K562 (cell line): ENCODE data around the gene ALG14. TPM values are rescaled to one million over a fixed set of nuclear protein-coding genes. Genes with fewer than 3 reads are reported as not detected.

Experiments
- CBFA2T3 ChIP-seq: fragments of 450-650 bp; IDR thresholded peaks from 2 replicates; pipeline ENCODE4 v1.6.1; 2017
- CLOCK ChIP-seq: fragments of 250-450 bp; sonication (Bioruptor Pico); IDR thresholded peaks from 2 replicates; pipeline ENCODE4 v1.4.0; 2020; ENCODE audit warnings: mild to moderate bottlenecking, moderate library complexity, borderline replicate concordance
- CREB3 ChIP-seq: fragments of 450-650 bp; conservative IDR thresholded peaks from 2 replicates; pipeline ENCODE4 v1.6.1; 2016; ENCODE audit warnings: missing genetic modification characterization, low read depth, mild to moderate bottlenecking, missing compliant biosample characterization, moderate library complexity
- CTBP1 ChIP-seq: fragments of 450-650 bp; IDR thresholded peaks from 2 replicates; pipeline ENCODE4 v1.6.1; 2016; ENCODE audit warnings: borderline replicate concordance
- DDX20 ChIP-seq: fragments of 450-650 bp; IDR thresholded peaks from 2 replicates; pipeline ENCODE4 v1.6.1; 2016; ENCODE audit warnings: missing genetic modification characterization, low read depth, mild to moderate bottlenecking, missing compliant biosample characterization, moderate library complexity
- E2F1 ChIP-seq: sonication (generic); formaldehyde crosslinking; IDR thresholded peaks from 2 replicates; pipeline ENCODE4 v1.8.1; 2023; ENCODE audit warnings: mild to moderate bottlenecking, missing genetic modification reagents, moderate library complexity
- ELK1 ChIP-seq: sonication (generic); formaldehyde crosslinking; IDR thresholded peaks from 2 replicates; pipeline ENCODE4 v1.8.1; 2022; ENCODE audit warnings: missing genetic modification reagents
- MTA2 ChIP-seq: fragments of 450-650 bp; IDR thresholded peaks from 2 replicates; pipeline ENCODE4 v1.6.1; 2016; ENCODE audit warnings: low read depth
- PKNOX1 ChIP-seq: fragments of 450-650 bp; IDR thresholded peaks from 2 replicates; pipeline ENCODE4 v1.6.1; 2016
- PML ChIP-seq: IDR thresholded peaks from 2 replicates; pipeline ENCODE4 v1.6.1; 2012; ENCODE audit warnings: low read length, inconsistent platforms
- POLR2AphosphoS5 ChIP-seq: IDR thresholded peaks from 2 replicates; pipeline ENCODE4 v1.6.1; 2011; ENCODE audit warnings: mild to moderate bottlenecking, low read depth, low read length, moderate library complexity; ENCODE audit not compliant: control insufficient read depth, insufficient read depth
- RBM14 ChIP-seq: fragments of 200-400 bp; formaldehyde crosslinking; IDR thresholded peaks from 2 replicates; pipeline ENCODE4 v1.6.1; 2018; ENCODE audit warnings: low read depth, mild to moderate bottlenecking, low read length, moderate library complexity, borderline replicate concordance; ENCODE audit not compliant: insufficient read depth
- SFPQ ChIP-seq: fragments of 200-400 bp; formaldehyde crosslinking; IDR thresholded peaks from 2 replicates; pipeline ENCODE4 v1.6.1; 2017; ENCODE audit warnings: mild to moderate bottlenecking, low read depth, low read length, moderate library complexity
- SNRNP70 ChIP-seq: fragments of 200-400 bp; formaldehyde crosslinking; optimal IDR thresholded peaks from 2 replicates; pipeline ENCODE3; 2017; ENCODE audit warnings: low read depth, low read length
- STAG1 ChIP-seq: sonication (generic); formaldehyde crosslinking; IDR thresholded peaks from 2 replicates; pipeline ENCODE4 v1.5.0; 2020; ENCODE audit warnings: missing genetic modification reagents, borderline replicate concordance
- TAL1 ChIP-seq: fragments of 450-650 bp; IDR thresholded peaks from 2 replicates; pipeline ENCODE4 v1.6.1; 2016; ENCODE audit warnings: mild to moderate bottlenecking
- TCF3 ChIP-seq: sonication (generic); formaldehyde crosslinking; IDR thresholded peaks from 2 replicates; pipeline ENCODE4 v1.4.0; 2020; ENCODE audit warnings: mild to moderate bottlenecking, missing genetic modification reagents
- TCF7 ChIP-seq: sonication (generic); IDR thresholded peaks from 2 replicates; pipeline ENCODE4 v1.6.1; 2016; ENCODE audit warnings: antibody characterized with exemption, borderline replicate concordance
- TRIM28 ChIP-seq: fragments of 450-650 bp; IDR thresholded peaks from 2 replicates; pipeline ENCODE4 v1.6.1; 2017
- ZNF197 ChIP-seq: fragments of 200-800 bp; sonication (Bioruptor generic); IDR thresholded peaks from 2 replicates; pipeline ENCODE4 v1.6.1; 2016; ENCODE audit warnings: low read depth, missing genetic modification characterization, missing compliant biosample characterization
- polyA plus RNA-seq, 8 experiments: library from polyadenylated mRNA; depleted of rRNA in 4 of 8; stranded (reverse) in 5 of 8; unstranded in 3 of 8; fragments of >200 nt; fragmentation: Nextera tagmentation in 2 of 8; fragmentation: Illumina TruSeq in 1 of 8; extraction: Ambion mirVana in 2 of 8; extraction: Trizol in 1 of 8; gene quantifications; 2 replicates each; pipeline versions ENCODE4 v1.2.1 to v1.2.3, GENCODE V29; 2011 to 2014; ENCODE audit warnings: inconsistent platforms in 1 of 8, missing spikeins in 1 of 8
- total RNA-seq, 7 experiments: library from RNA; depleted of rRNA in 6 of 7; stranded (reverse); fragments of >200 nt in 6 of 7; fragmentation: Illumina TruSeq in 2 of 7; extraction: Trizol in 2 of 7; gene quantifications; 2 replicates each; pipeline versions ENCODE4 v1.2.1 to v1.2.3, GENCODE V29; 2011 to 2021; ENCODE audit warnings: low replicate concordance in 1 of 7

The ALG14 gene
- total and polyA plus RNA-seq, 9 of the 15 experiments (the other 6 are each of a cell fraction or from before 2014, with no cell fraction given): 2.8 to 16.2 (median 4.9) TPM

GRCh38 chr1:95111014-95111413 is 38.3 kb upstream of the ALG14 start (continued):
- TF ChIP-seq E2F1 (CRISPR knock-in tag) (no peak), ZNF197 (CRISPR knock-in tag) (no peak), TCF7 (no peak), SFPQ (no peak), PKNOX1 (peak; percentile 33; the same call in 1 of the 2 replicates), SNRNP70 (no peak), RBM14 (no peak), TAL1 (peak; percentile 71), PML (peak; percentile 33; the same call in 1 of the 2 replicates), CREB3 (tag) (no peak), CLOCK (CRISPR knock-in tag) (no peak), TRIM28 (no peak), CTBP1 (no peak), TCF3 (CRISPR knock-in tag) (peak; percentile 54; the same call in 1 of the 2 replicates), ELK1 (CRISPR knock-in tag) (no peak), STAG1 (no peak), CBFA2T3 (peak; percentile 89), DDX20 (tag) (no peak), MTA2 (0 out of 2 replicates have a peak, but pooled peaks have one; percentile 41), POLR2AphosphoS5 (peak; percentile 38; the same call in 1 of the 2 replicates)
